ENCODE data around the gene TCF23.

The TCF23 gene

DNA sequence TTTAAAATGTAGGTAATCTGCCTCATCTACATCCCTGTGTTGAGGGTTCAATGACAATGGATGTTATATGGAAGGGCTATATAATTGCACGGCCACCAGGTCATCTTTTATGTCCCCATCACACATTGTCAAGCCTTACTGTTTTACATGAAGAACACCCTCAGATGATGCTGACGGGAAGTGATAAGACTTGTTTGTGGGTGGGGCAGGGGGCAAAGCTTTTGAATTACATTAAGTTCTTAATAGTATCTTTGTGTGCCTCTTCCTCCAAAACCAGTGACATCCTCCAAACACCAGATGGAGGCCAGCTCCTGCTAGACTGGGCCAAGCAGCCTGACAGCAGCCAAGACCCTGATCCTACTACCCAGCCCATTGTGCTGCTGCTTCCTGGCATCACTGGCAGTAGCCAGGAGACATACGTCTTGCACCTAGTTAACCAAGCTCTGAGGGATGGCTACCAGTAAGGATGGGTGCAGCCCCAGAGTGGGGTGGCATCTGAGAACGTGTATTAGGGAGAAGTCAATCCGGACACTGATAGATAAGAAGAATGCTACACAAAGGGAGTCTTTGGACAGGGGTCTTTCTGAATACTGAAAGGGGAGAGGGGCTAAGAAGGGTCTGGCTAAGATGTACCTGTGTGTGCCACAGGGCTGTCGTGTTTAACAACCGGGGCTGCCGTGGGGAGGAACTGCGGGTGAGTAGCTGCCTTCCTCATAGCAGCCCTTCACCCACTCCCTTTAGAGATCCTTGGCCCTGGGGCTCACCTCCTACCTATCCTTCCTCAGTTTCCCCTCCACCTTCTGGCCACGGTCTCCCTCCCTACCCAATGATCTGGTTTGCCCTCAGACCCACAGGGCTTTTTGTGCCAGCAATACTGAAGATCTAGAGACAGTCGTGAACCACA lies 19.9 kb upstream of the TCF23 start:
- no peak for DNase-seq

DNA sequence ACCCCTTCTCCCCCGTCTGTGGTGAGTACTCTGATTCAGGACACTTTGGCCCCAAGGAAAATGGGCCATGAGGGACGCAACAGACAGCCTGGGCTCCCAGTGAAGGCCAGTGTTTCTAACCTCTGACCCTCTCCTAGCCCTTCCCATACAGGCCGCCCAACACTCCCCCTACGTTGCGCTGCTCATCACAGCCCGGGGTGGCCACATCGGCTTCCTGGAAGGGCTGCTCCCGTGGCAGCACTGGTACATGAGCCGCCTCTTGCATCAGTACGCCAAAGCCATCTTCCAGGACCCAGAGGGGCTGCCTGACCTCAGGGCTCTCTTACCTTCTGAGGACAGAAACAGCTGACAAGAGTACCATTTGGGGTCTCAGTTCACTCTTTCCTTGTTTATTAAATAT lies 18.4 kb upstream of the TCF23 start:
- no peak for DNase-seq

DNA sequence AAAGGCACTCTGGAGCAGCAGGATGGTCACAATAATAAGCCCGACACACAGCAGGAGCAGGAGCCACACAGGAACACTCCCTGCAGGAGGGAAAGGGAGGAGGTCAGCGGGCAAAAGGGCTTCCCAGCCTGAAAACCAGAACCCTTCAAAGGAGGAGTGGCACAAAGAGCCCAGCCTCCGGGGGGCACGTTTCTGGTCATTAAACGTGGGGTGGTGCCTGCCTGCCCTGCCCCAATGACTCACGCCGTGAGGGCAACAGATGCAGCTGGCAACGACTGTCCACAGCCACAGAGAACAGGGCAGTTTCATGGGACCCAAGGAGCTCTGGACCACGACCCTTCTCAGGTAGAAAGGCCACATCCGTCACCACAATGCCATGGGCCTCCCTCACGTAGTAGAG lies 17.4 kb upstream of the TCF23 start:
- no peak for DNase-seq

DNA sequence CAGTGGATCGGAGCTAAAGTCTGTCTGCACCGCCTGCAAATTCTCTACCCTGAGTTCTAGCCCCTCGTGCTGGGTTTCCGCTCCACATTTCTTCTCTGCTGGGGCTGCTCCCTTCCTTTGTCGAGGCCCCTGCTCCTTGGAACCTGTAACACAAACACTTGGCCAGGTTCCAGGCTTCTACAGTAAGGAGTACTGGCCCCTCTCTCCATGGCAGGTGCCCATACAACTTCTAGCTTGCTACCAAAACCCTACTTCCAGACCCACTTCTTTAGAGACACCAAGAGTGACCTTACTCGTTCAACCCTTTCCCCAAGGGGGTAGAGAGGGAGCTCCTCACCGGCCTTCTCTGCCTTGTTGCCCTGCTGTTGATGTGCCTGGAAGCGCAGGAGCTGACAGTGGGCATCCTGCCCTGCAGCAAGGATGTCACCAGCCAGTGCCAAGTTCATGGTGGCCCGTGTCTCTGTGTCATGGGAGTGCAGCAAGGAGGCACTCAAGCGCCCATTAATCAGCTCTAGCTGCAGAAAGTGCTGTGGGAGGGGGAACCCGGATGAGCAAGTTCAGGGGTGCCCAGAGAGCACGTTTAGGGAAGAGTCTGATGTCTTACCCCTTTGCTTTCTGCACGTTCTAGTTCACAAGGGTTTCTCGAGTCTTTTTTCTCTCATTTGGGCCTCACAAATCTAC lies 15.5 kb upstream of the TCF23 start:
- no peak for DNase-seq

DNA sequence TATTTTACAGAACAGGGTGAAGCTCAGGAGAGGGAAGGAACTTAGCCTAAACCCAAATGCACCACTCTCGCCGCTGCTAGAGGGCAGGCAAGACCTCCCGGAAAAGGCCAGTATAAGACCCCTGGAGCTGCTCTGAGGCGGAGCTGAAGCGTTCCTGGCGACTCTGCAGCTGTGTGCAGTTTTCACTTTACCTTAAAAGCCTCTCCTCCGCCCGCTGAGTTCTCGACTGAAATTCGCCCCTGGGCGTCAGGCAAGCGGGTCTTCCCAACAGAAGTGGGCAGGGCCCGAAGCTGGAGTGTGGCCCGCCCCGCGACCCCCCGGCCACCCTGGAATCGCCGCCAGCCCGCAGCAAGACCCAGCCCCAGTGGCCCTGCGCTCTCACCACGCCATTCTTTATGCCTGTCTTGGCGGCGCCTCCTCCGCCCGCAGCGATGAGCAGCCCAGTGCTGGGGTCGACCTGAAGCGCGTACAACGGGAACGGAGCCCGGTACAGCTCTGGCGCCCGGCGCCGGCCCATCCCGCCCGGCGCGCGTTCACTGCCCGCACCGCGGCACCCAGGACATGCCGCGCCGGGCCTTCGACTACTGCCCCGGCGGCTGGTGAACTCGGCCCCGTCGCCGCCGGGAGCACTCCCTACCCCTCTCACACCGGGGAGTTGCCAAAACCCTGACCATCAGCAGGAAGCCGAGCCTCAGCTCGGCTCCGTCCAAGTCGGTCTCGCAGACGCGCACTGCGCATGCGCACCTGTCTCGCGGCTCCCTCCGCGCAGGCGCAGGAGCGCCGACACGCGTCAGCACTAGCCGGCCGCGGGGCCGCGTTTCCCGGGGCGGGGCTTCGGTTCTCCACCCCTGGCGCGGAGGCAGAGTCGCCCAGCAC lies 14.7 kb upstream of the TCF23 start, which contains the start of gene PREB:
Gene PREB, minus strand, starts transcription at position 732 of the 876 bp plus-strand sequence. Its CDS starts 215 bp downstream, at position 517.
- DNase-seq, result peak; percentile 95

DNA sequence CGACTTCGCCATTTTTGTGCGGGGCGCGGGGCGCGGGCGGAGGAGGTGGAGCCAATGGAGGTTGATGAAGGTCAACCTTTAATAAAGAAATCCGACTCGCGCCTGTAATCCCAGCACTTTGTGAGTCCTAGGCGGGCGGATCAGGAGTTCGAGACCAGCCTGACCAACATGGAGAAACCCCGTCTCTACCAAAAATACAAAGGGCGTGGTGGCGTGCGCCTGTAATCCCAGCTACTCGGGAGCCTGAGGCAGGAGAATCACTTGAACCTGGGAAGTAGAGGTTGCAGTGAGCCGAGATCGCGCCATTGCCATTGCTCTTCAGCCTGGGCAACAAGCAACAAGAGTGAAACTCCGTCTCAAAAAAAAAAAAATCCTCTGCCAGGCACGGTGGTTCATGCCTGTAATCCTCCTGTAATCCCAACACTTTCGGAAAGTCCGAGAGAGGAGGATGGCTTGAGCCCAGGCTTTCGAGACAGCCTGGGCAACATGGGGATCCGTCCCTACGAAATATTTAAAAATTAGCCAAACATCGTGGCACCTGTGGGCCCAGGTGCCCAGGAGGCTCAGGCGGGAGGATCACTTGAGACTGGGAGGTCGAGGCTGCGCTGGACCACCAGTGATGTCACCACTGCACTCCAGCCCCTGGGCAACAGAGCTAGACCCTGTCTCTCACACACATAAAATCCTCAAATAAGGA lies 13.9 kb upstream of the TCF23 start:
- DNase-seq, result no peak

DNA sequence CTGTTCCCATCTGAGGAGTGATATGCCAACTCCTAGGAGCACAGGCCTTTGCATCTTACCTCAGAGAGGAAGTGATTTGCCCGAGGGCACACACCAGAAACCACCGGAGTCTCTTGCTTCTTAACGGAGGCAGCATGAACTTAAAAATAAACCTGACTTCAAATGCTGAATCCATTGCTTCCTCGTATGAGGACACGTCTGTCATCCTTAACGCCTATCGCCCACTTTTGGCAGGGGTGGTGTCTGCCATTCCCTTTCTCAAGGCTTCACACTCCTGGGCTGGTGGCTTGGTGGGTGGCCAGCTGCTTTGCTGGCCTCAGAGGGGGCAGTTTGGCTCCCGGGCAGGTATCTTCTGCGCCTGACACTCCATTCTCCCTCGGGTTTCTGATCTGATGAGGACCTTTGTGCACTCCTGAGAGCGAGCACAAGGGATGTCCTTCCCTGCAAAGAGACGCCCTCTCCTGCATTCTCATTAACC lies 13.3 kb upstream of the TCF23 start:
- DNase-seq, result peak; percentile 86

DNA sequence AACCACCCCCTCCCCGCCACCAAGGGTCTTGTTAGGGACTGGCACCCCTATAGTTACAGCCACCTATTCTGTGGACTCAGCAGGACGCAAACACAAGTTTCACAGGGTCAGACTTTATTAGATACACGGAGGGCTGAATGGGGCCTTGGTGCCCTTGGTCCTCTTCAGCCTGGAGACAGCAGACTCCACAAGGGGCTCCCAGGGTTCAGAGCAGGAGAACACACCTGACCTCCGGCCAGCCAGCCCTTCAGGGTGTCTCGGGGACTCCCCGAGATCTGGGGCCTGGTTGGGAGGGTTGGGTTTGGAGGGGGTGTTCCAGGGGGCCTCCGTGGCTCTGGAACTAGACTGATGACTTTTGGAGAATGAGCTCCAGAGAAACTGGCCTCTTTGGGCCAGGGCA lies 12.1 kb upstream of the TCF23 start:
- DNase-seq, result no peak

DNA sequence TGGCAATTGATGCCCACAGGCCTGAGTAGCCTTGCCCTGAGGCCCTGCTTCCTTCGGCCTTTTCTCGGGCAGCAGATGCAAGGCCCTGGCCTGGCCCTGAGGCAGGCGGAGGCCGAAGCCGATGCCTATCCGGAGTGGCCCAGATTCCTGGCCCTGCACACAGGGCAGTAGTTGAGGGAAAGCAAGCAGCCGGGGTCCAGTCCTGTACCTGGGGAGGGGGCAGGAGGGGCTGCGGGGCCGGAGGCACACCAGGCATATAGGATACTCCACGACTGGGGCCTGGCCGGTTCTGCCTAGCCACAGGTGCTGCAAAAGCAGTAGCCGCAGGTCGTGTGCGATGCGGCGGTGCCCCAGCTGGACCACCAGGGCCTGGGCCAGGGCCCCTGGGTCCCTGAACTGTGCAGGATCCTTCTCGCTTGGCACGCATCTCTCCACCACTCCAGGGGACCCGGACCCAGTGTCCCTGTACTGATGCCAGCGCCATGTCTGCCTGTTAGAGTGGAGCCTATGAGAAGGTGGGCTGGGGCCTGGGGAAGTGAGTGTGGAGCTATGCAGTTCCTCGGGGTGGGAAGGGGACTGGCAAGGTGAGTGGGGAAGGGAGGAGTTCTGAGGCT lies 11.4 kb upstream of the TCF23 start:
- DNase-seq, result no peak

DNA sequence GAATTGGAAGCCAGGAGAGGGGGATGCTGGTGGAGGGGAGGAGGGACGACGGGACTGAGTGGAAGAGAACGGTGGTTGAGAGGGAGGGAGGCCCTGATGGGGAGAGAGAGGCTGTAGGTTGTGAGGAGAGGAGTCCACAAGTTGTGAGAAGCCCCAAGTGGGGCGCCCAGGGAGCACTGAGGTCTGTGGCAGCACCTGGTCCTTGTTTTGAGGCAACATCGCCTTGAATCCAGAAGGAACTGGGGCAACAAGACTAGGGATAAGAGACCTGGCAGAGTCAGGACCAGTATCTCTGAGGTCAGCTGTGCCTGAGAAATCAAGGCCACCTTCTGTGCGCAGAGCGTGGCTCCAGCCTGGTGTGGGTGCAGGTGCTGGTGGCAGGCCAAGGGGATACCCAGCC lies 10.7 kb upstream of the TCF23 start:
- DNase-seq, result no peak

DNA sequence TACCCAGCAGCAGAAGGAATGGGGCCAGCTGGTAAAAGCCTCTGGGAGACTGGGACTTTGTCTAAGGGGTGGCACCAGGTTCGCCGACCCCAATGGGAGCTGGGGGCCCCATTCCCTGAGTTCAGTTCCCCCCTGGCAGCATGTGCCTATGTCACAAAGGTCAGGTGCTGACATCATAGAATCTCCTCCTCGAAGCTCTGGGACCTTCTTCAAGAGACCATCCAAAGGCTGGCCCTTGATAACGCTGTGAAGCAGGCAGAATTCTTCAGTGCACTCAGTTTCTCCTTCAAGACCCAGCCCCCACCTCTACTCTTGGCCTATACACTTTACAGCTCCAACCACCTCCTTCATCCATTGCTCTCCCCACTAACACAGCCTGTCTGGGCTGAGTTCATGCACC lies 9.5 kb upstream of the TCF23 start, which contains the start of gene PRR30:
Gene PRR30, minus strand, starts transcription at position 101 of the 400 bp plus-strand sequence. CDS start 1,081 bp downstream, outside the sequence.
- no peak for DNase-seq

DNA sequence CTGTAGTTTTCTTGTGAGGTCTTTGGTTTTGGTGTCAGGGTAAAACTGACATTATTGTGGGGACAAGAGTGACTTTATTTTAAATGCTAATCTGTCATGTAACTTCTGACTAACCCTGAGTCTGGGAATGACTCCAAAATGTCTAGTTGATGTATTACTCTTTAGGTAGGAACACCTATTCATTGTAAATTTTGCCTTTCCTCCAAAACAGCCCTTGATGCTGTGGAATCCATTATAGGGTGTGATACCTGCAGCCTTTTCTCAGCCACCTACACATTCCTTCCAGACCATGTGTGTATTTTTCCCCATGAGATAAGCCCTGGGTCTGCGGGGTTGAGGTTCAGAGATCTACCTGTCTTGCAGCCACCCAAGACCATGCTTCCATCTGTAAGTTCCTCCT lies 5.5 kb upstream of the TCF23 start:
- no peak for DNase-seq

DNA sequence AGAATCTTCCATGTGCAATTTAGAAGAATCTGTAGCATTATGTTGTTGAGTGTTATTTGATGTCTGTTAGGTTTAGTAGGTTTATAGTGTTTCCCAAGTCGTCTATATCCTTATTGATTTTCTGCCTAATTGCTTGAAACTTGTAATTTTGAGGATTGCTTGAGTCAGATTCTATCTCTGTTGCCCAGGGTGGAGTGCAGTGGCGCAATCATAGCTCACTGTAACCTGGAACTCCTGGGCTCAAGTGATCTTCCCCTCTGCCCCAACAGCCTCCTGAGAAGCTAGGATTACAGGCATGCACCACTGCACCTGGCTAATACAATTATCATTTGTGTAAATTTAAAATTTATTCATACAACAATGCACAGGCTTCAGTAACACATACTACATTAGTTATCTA lies 3.1 kb upstream of the TCF23 start:
- DNase-seq, result peak; percentile 29

DNA sequence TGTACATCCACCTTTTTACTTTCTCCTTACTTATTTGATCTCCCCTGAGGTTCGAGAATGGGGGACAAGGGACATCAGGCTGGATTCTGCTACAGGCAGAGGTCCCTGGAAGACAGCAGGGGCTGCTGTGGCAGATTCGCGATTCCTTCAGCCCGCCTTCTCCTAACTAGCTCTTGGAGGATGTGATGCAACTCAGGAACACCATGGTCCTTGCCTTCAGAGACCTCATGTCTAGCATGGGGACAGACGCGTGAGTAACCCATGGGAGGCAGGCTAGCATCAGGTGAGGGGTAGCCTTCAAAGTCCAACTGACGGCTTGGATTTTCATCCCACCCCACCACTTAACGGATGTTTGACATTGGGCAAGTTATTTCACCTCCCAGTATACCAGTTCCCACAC lies 869 bp upstream of the TCF23 start:
- DNase-seq, result peak; percentile 48

DNA sequence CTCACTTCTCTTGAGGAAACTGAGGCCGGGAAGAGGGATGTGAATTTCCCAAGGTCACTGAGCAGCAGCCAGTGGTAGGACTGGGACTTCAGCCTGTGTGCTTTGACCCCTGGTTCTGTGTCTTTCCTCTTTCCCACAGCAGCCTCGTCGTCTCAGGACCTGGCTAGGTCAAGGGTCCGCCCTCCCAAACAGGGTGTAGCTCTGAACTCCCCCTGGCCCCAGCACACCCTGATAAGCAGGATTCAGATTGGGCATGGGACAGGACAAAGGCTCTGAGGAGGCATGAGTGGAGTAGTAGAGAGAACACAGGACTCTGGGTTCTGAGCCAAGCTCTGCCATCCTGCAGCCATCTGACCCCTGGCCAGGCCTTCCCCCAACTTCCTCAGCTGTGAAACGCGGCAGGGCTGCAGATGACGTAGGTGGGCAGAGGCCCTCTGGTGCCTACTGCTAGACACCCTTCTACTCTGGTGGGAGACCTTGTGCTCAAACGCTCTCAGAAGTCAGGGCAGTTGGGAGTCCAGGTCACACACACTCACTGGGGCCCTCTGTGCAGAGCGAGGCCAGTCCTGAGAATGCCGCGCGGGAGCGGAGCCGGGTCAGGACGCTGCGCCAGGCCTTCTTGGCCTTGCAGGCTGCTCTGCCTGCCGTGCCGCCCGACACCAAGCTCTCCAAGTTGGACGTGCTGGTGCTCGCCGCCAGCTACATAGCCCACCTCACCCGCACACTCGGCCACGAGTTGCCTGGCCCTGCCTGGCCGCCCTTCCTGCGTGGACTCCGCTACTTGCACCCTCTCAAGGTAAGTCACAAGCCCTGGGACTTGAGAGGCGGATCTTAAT lies 984 bp downstream of the TCF23 start:
- DNase-seq, result peak; percentile 51

DNA sequence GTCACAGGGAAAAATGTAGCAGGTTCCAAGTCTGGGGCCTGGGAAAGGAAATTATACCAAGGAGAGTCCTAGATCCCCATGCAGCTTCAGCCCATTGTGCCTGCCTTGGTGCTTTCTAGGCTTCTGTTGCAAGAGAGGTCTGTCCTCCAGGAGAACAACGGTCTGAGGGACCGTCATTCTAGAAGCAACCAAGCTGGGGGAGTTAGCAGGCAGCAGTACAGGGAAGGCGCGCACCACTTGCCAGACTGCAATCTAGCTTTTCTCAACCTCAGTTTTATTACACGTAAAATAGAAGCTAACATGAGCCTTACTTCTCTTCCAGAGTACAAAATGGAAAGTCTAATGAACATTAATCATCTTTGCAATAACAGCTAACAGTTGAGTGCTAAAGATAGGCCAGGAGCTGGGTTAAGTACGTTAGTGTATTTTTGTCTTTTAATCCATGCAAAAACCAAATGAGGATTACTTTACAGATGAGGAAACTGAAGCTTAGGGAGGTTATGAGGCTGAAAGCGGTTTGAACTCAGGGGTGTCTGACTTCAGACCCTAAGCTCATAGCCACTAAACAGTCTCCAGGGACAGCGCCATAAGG lies 1.9 kb downstream of the TCF23 start:
- peak; percentile 97 for DNase-seq

DNA sequence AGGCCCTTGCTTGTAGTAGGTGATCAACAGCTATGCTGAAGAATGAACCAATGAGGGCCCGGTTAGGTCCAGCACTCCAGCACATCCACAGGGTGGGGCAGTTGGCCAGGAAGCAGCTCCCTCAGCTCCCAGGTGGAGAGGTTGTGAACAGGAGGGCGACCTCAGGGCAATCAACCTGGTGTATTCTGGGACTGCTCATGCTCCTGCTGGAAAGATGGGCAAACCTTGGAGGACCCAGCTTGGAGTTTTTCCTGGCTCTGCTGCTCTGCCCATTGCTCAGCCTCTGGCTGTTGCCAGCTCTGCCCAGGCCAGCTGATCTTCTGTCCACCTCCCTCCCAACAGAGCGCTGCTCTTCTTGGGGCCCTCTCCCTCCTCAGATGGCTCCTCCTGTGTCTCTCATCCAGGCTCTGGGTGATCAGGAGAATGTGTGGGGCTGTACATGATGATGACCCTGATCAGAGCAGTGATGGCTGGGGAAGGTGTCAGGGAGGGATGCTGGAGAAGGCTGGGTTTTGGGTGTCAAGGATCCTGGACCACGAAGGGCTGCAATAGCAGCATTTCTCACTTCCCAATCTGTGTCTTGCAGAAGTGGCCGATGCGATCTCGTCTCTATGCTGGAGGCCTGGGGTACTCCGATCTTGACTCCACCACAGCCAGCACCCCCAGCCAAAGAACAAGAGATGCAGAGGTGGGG lies 3.4 kb downstream of the TCF23 start:
- DNase-seq, result peak; percentile 48

DNA sequence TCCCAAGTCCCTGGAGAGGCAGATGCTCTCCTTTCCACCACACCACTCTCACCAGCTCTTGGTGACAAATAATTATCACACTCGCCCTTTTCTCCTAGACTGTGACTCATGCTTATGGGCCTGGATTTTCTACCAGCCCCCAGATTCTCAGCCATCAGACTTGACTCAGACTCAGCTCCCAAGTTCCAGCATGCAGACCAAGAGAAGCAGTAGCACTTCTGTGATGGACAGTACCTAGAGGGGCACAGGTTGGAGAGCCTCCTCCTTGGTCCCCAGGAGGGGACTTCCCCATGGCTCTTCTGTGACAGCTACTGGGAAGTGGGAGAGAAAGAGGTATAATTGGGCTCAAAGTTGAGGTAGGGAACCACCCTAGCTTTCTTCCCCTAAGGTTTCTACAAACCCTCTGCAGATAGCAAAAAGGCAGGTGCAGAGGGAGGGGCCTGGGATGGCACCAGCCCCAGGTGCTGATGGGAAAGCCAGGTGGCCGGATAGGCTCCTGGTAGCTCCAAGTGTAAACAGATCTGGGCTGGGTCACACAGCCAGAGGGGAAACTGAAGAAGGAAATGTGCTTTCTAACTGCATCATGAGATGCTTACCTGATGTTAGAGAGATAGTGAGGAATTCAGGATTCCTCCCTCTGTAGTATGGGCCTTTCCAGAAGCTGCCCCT lies 4.1 kb downstream of the TCF23 start:
- DNase-seq, result peak; percentile 48

DNA sequence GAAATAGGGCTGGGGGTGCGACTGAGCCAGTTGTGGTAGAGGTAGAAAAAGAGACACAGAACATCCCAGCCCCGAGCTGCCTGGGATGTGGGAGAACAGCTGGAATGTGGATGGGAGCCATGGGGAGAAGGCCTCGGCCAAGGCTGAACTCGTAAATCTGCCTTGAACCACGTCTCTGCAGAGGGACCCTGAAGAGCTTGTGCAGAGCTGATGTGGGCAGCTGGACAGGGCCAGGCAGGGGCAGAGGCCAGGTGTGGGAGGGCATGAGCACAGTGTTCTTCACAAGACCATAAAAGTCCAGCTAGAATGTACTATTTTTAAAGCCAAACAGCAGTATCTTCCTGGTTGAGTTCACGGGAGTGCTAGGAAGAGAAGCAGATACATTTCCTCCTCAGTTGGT lies 5.7 kb downstream of the TCF23 start:
- no peak for DNase-seq

All from MV-4-11 (cell line).